Measurements from ENCODE around the gene MOK.
"Not testable (repeated sequence)": the region's sequence is repeated elsewhere in the genome, so short reads cannot be mapped to it uniquely, and the experiment has no call there.

MOK gene, protein sequence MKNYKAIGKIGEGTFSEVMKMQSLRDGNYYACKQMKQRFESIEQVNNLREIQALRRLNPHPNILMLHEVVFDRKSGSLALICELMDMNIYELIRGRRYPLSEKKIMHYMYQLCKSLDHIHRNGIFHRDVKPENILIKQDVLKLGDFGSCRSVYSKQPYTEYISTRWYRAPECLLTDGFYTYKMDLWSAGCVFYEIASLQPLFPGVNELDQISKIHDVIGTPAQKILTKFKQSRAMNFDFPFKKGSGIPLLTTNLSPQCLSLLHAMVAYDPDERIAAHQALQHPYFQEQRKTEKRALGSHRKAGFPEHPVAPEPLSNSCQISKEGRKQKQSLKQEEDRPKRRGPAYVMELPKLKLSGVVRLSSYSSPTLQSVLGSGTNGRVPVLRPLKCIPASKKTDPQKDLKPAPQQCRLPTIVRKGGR

DNA sequence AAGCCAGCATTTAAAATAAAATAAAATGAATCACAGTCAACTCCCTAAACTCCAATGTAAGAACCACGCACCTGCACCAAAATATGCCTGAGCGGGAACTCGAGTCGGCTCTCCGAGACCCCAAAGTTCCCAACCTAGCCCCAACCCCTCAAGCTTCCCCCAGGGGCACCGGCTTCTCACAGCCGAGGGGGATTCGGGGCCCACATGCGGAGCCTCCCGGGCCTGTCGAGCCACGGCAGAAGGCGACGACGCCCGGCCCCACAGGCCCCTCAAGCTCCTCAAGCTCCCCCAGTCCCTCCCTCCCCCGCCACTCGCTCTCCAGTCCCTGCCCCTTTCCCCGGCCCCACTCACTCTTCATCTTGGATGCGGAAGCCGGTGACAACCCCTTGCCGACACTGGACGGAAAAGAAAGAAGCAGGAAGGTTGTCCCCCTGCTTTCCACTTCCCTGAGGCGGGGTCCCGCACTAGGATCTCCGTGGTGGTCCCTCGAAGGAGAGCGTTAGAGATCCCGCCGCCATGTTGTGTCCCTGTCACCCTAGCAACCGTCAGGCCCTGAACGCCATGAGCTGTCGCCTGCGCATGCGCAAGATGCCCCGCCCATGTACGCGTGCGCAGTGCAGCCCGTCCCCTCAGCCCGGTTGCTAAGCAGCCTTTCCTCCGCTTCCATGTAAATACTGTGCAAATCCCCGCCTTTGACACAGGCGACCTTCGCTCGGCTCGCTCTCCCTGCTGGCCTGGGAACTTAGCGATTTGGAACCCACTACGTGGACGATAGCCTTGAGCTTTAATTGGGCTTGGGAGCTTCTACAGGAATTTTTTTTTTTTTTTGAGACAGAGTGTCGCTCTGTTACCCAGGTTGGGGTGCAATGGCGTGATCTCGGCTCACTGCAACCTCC is at the start of gene MOK:
MOK (minus strand) TSS at position 554 of the 896 bp plus-strand sequence; CDS start at position 358, 196 bp downstream.
- peak; percentile 99 for DNase-seq

DNA sequence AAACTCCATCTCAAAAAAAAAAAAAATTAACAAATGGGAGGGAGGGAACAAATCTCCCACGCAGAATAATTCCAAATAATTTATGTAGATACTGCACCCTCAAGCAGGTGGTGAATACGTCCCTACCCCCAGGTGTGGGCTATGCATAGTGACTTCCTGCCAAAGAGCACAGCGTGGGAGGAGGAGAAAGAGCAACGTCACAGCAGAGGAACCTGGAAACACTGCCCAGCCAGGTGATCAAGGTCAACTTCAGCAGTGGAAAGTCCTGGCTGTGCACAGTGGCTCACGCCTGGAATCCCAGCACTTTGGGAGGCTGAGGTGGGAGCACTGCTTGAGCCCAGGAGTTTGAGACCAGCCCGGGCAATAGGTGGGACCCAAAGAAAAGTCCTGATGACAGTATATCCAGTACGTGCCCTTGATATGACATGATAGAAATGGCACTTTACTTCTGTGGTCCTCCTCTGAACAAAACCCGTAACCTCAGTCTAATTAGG is 48.2 kb upstream of the MOK start:
- DNase-seq, result no peak

DNA sequence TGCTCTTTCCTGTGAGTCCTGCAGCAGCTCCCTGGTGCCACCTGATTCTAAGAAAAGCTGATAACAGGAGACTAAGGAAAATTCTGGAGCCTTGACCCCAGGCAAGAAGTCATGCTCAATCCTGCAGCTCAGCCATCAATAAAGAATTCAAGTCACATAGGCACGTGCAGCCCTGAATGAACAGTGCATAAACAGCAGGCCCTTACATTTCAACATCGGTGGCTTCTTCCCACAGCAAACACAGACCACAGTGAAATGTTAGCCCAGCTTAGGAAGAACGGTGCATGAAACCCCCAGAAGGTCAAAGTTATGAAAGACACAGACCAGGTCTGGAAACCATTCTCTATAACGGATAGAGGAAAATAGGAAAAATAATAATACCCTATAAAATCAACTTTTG is 47.2 kb upstream of the MOK start:
- no peak for DNase-seq

DNA sequence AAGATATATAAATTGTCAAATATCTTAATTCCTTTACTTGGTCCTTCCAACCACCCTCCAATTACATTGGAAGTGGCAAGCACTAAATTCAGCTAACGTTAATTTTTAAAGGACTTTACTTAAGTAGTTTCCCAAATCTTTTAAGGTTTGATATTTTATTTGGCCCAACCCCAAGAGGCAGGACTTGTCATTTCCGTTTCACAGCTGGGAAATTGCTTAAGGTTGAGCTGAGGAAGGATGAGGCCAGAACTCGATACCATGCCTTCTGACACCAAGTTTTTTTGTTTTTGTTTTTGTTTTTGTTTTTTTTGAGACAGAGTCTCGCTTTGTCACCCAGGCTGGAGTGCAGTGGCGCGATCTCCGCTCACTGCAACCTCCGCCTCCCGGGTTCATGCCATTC is 46.6 kb upstream of the MOK start:
- DNase-seq, result not testable (repeated sequence)

DNA sequence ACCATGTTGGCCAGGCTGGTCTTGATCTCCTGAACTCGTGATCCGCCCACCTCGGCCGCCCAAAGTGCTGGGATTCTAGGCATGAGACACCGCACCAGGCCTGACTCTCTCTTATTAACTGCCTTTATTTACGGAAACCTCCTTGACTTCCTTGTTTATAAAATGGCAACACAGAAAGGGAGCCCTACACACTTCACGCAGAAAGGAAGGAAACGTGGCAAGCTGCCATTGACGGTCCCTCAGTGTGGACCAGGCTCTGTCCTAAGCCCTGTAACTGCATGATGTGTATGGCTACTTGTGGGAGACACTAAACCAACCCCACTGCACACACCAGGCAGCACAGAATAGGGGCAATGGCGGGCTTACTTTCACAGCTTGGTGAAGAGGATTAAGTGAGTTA is 46.1 kb upstream of the MOK start:
- no peak for DNase-seq

GRCh38 chr14:102348376-102348775 is 43.4 kb upstream of the MOK start:
- DNase-seq, result no peak

GRCh38 chr14:102346645-102347044 is 41.7 kb upstream of the MOK start:
- no peak for DNase-seq

GRCh38 chr14:102345232-102345631 is 40.3 kb upstream of the MOK start:
- no peak for DNase-seq

GRCh38 chr14:102344485-102344884 is 39.5 kb upstream of the MOK start:
- DNase-seq, result no peak

DNA sequence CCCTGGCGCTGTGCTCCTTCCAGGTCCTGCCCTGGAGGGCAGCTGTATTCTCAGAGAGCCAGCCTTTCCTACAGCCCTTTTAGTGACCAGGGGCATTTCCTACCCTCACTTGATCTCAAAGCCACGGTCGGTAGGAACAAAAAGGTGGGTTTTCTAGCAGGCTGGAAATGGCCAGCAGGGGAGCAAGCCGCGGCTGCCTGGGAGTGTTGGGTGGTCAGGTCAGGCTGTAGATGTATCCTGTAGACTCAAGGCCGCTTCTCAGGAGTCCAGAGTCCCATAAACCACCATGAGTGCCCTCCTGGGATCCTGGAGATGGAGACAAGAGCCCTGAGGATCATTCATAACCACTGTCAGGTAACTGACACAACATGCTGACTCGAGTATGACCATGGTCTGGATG is 39.1 kb upstream of the MOK start:
- no peak for DNase-seq

- DNase-seq, result no peak
Measured at GRCh38 chr14:102342238-102342637, 37.3 kb upstream of the MOK start.

- no peak for DNase-seq
Measured at GRCh38 chr14:102341566-102341965, 36.6 kb upstream of the MOK start.

DNA sequence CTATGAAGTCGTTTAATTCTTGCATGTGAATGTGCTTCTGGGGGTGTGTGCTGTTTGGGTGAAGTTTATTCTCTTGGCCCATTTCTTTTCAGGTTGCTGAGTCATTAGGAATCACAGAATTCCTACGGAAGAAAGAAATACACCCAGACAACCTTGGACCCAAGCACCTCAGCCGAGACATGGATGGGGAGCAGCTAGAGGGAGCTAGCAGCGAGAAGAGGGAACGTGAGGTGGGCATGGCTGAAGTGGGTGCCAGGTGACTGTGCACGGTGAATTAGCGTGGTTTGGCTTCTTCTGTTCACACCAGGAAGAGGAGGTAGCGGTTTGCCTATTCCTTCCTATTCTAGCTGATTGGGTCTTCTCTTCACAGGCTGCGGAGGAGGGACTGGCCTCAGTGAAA is 33.8 kb upstream of the MOK start:
- no peak for DNase-seq

DNA sequence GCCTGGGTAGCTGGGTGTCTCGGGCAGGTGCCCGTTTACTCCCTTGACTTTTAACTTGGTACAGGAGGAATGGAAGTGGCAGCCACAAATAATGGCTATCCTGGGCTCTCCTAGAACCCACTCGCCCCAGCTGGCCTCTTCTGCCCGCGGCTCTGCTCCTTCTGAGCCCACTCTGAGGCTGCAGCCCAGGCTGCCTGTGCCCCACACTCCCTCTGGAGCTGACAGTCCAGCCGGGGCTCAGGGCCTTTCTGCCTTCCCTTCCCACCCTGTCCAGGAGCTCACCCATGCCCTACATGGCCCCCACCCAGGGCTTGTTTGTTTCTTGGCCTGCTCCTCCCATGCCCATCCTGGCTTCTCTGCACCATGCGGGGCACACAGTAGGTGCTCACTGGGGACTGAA is 30.2 kb upstream of the MOK start:
- DNase-seq, result no peak

GRCh38 chr14:102333795-102334705 is 29.1 kb upstream of the MOK start:
- no peak for DNase-seq

DNA sequence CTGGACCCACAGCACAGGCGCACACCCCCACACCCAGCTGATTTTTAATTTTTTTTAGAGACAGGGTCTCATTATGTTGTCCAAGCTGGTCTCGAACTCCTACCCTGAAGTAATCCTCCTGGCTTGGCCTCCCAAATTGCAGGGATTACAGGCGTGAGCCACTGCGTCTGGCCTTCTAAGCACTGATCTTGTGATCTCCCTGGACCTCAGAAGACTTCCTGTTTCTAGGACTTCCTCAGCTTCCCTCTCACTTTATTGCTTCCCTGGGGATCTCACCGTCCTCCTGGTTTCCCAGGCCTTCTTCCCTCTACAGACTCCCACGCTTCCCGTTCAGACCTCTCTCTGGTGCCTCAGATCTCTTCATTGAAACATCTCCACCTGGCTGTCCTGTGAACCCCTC is 28.4 kb upstream of the MOK start:
- no peak for DNase-seq

- no peak for DNase-seq
Measured at GRCh38 chr14:102330806-102331205, 25.8 kb upstream of the MOK start.

GRCh38 chr14:102329381-102329780 is 24.4 kb upstream of the MOK start:
- DNase-seq, result not testable (repeated sequence)

GRCh38 chr14:102326583-102326982 is 21.6 kb upstream of the MOK start:
- no peak for DNase-seq

DNA sequence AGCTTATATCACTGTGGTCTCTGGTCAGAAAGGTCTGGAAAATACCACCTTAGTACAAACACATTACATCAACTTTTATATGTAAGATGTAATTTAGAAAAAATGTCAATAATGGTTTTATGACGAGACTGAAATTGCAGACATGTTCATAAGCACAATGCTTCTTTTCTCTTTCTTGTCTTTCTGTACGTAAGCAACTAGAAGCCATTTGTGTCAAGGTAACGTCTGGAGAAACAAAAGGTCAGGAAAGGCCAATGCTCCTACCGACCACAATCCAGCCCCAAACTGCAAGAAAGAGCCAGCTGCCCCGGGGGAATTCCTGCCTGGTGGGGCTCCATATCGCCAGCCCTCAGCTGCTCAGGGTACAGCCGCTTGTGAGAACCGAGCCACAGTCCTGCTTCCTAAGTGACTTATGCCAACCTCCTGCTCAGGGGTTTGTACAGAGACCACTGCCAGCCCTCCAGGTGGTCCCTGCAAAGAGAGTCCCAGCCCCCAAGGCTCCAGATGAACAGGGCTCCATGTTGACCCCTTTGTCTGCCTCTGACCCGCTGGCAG is 20.9 kb upstream of the MOK start:
- no peak for DNase-seq

GRCh38 chr14:102323102-102323501 is 18.1 kb upstream of the MOK start:
- DNase-seq, result peak; percentile 56 to 79
